A549 (cell line): ENCODE measurements around the gene PPAT.

Experiments
- BHLHE40 ChIP-seq: IDR thresholded peaks from 2 replicates; pipeline ENCODE4 v1.6.1; 2012; ENCODE audit warnings: low read depth, low read length, inconsistent platforms
- CEBPB ChIP-seq, 2 experiments: fragments of >200 bp in 1 of 2; sonication (Bioruptor Twin) in 1 of 2; formaldehyde crosslinking in 1 of 2; IDR thresholded peaks; 2 replicates each; pipeline ENCODE4 v1.6.1; 2012 to 2016
- CTCF ChIP-seq: fragments of >200 bp; sonication (Bioruptor Twin); formaldehyde crosslinking; IDR thresholded peaks from 3 replicates; pipeline ENCODE4 v1.5.1; 2016
- HEYL ChIP-seq: fragments of 250-450 bp; sonication (Bioruptor Pico); IDR thresholded peaks from 2 replicates; pipeline ENCODE4 v1.8.0; 2021; ENCODE audit warnings: mild to moderate bottlenecking, moderate library complexity
- MAX ChIP-seq: IDR thresholded peaks from 2 replicates; pipeline ENCODE4 v1.6.1; 2012
- MYC ChIP-seq: IDR thresholded peaks from 2 replicates; pipeline ENCODE4 v1.6.1; 2012; ENCODE audit warnings: mild to moderate bottlenecking, inconsistent platforms, low read length, improper control_type of control experiment, borderline replicate concordance
- PBX3 ChIP-seq: IDR thresholded peaks from 2 replicates; pipeline ENCODE4 v1.6.1; 2012
- POLR2A ChIP-seq: IDR thresholded peaks from 2 replicates; pipeline ENCODE4 v1.6.1; 2012; ENCODE audit warnings: mild to moderate bottlenecking, low read length
- POLR2AphosphoS2 ChIP-seq: conservative IDR thresholded peaks from 2 replicates; pipeline ENCODE4 v1.6.1; 2012; ENCODE audit warnings: low read length, improper control_type of control experiment, inconsistent platforms
- RCOR1 ChIP-seq: fragments of 150-350 bp; IDR thresholded peaks from 2 replicates; pipeline ENCODE4 v1.6.1; 2014; ENCODE audit warnings: antibody characterized with exemption, low read length, low read depth
- USF2 ChIP-seq: fragments of 450-650 bp; IDR thresholded peaks from 2 replicates; pipeline ENCODE4 v1.6.1; 2014; ENCODE audit warnings: antibody characterized with exemption
- ZC3H11A ChIP-seq: fragments of 450-650 bp; IDR thresholded peaks from 2 replicates; pipeline ENCODE4 v1.6.1; 2014; ENCODE audit warnings: antibody characterized with exemption, mild to moderate bottlenecking
- TF ChIP-seq, protein P1 (sequence below): fragments of 200-600 bp; sonication (generic); IDR thresholded peaks from 2 replicates; pipeline ENCODE4 v1.6.1; 2016; ENCODE audit warnings: antibody characterized with exemption, mild to moderate bottlenecking, moderate library complexity

DNA sequence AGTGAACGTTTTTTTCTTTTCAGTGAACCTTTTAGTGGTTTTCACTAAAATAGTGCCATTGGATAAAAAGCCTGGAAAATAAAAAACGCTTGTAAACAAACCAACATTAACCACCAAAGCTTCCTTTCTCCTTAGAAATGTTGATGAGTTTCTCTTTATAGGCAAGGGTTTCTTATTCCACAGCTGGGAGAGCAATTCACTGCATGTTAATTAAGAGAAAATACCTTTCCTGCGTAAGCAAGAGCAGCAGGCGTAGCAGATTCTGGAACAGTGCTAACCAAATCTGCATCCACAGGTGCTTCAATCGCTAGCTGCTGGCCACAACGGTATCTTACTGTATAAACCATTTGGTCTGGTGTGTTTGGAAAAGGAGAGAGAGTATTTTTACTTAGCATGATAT lies 34.9 kb downstream of the PPAT start:
- TF ChIP-seq CTCF: no peak
- TF ChIP-seq POLR2A: no peak
- TF ChIP-seq USF2: no peak
- TF ChIP-seq MAX: no peak
- no peak for TF ChIP-seq ZC3H11A
- no peak for TF ChIP-seq MYC
- no peak for TF ChIP-seq RCOR1
- no peak for TF ChIP-seq CEBPB (IDR thresholded peaks at IDR 0.05)
- TF ChIP-seq PBX3: no peak
- TF ChIP-seq BHLHE40: no peak
- TF ChIP-seq HEYL (CRISPR knock-in tag): no peak
- no peak for TF ChIP-seq POLR2AphosphoS2
- TF ChIP-seq, protein P1, sequence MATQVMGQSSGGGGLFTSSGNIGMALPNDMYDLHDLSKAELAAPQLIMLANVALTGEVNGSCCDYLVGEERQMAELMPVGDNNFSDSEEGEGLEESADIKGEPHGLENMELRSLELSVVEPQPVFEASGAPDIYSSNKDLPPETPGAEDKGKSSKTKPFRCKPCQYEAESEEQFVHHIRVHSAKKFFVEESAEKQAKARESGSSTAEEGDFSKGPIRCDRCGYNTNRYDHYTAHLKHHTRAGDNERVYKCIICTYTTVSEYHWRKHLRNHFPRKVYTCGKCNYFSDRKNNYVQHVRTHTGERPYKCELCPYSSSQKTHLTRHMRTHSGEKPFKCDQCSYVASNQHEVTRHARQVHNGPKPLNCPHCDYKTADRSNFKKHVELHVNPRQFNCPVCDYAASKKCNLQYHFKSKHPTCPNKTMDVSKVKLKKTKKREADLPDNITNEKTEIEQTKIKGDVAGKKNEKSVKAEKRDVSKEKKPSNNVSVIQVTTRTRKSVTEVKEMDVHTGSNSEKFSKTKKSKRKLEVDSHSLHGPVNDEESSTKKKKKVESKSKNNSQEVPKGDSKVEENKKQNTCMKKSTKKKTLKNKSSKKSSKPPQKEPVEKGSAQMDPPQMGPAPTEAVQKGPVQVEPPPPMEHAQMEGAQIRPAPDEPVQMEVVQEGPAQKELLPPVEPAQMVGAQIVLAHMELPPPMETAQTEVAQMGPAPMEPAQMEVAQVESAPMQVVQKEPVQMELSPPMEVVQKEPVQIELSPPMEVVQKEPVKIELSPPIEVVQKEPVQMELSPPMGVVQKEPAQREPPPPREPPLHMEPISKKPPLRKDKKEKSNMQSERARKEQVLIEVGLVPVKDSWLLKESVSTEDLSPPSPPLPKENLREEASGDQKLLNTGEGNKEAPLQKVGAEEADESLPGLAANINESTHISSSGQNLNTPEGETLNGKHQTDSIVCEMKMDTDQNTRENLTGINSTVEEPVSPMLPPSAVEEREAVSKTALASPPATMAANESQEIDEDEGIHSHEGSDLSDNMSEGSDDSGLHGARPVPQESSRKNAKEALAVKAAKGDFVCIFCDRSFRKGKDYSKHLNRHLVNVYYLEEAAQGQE: no peak
